Endometrial microvascular endothelial cells (primary cell): ENCODE results near the gene ITSN1. TPM values are rescaled to one million over a fixed set of nuclear protein-coding genes. Genes with fewer than 3 reads are reported as not detected.
"Not testable (repeated sequence)": the region's sequence is repeated elsewhere in the genome, so short reads cannot be mapped to it uniquely, and the experiment has no call there.

Experiments used
- in situ Hi-C: cut with HindIII; loops from 2 replicates; pipeline ENCODE4 v1.10.0; 2017; ENCODE audit warnings: low sequenced_read_pairs, low pct_unique_long_range_greater_than_20kb; ENCODE audit errors: inconsistent ontology term
- total RNA-seq: library from RNA; depleted of rRNA; stranded (reverse); fragments of >200 nt; gene quantifications from one replicate; pipeline ENCODE4 v1.2.3, GENCODE V29; 2015; ENCODE audit errors: inconsistent ontology term

The ITSN1 gene
- total RNA-seq, 1 donor from 2014 or later, result 54.2 TPM

- in situ Hi-C loops, result no loop called here
Observed at GRCh38 chr21:33861125-33861524, 218.8 kb downstream of the ITSN1 start.

DNA sequence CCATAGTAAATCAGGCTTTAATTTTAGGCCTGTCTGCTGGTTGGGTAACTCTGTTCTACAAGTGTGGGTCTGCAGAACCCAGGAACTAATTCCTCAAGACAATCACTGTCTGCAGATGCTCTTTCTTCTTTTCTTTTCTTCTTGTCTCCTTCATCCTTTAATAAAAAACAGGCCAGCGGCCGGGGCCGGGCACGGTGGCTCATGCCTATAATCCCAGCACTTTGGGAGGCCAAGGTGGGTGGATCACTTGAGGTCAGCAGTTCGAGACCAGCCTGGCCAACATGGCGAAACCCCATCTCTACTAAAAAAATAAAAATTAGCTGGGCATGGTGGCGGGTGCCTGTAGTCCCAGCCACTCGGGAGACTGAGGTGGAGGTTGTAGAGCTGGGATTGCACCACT lies 220.9 kb downstream of the ITSN1 start:
- in situ Hi-C loops, result not testable (repeated sequence)

- in situ Hi-C loops, result no loop called here
Observed at GRCh38 chr21:33864150-33864549, 221.8 kb downstream of the ITSN1 start.

DNA sequence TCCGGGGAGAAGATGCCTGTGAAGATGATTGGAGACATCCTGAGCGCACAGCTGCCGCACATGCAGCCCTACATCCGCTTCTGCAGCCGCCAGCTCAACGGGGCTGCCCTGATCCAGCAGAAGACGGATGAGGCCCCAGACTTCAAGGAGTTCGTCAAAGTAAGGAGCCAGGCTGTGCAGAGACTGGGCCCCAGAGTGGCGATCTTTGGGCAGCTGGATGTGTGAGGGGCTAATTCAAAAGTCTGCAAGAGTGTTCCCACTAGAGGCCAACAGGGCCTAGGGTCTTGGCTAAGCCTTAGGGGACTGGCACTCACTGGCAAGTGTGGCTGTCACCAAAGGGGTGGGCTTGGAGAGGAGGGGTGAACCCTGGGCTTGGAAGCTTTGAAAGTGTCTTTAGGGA lies 222.9 kb downstream of the ITSN1 start:
- in situ Hi-C loops, result no loop called here

GRCh38 chr21:33865996-33866575 lies 223.8 kb downstream of the ITSN1 start:
- in situ Hi-C loops, result no loop called here

GRCh38 chr21:33866826-33867225 lies 224.5 kb downstream of the ITSN1 start:
- in situ Hi-C loops, result no loop called here

GRCh38 chr21:33867868-33868267 lies 225.6 kb downstream of the ITSN1 start:
- in situ Hi-C loops, result not testable (repeated sequence)

- in situ Hi-C loops, result no loop called here
Observed at GRCh38 chr21:33869873-33870272, 227.6 kb downstream of the ITSN1 start.

DNA sequence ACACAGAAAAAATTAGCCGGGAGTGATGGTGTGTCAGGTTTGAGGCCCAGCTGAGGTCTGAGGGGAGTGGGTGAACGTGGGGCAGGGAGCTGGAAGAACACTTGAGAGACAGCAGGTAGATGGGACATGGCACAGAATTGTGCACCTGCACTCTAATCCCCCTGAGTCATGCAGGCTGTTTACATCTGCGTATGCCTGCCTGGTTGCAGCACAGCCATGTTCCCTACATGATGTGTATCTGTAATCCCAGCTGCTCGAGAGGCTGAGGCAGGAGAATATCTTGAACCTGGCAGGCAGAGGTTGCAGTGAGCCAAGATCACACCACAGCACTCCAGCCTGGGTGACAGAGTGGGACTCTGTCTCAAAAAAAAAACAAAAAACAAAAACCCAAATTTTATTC lies 228.5 kb downstream of the ITSN1 start:
- in situ Hi-C loops, result no loop called here

- in situ Hi-C loops, result no loop called here
Observed at GRCh38 chr21:33871171-33871570, 228.9 kb downstream of the ITSN1 start.

GRCh38 chr21:33872881-33873515 lies 230.7 kb downstream of the ITSN1 start:
- in situ Hi-C loops, result no loop called here

- in situ Hi-C loops, result no loop called here
Observed at GRCh38 chr21:33874161-33874560, 231.9 kb downstream of the ITSN1 start.

DNA sequence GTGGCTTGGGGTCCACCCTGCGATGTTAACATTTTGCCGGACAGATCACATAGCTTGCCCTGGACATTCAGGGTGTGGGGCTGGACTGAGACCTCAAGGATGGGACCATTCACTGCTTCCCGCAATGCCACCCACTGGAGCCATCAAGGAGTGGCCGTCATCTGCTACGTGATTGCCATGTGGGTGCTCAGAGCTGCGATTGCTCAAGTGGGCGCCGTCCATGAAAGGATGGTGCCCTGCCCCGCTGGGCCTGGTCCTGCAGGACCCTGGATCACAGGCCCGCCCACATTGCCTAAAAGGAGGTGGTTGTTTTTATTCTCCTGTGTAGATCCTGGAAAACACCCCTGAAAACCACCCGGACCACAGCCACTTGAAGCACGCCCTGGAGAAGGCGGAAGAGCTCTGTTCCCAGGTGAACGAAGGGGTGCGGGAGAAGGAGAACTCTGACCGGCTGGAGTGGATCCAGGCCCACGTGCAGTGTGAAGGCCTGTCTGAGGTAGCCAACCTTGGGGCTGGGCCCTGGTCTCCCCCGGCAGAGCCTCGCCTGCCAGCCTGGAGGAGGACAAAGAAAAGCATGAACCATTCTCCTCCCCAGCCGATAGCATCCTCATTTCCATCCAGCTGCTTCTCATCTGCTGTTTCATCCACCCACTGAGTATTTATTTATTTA lies 232.9 kb downstream of the ITSN1 start:
- in situ Hi-C loops, result no loop called here

DNA sequence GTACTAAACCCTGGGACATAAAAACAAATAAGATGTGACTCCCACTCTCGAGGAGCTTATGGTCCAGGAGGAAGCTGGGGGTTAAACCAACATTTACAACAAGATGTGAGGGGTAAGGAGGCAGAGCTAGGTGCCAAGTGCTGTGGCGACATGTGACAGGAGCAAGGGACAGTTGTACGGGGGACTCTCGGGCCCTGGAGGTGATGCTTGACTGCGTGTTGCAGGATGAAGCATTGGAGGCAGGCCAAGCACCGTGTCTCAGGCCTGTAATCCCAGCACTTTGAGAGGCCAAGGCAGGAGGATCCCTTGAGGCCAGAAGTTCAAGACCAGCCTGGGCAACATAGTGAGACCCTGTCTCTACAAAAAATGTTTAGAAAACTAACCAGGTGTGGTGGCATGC lies 236.5 kb downstream of the ITSN1 start:
- in situ Hi-C loops, result no loop called here

GRCh38 chr21:33880626-33881025 lies 238.3 kb downstream of the ITSN1 start:
- in situ Hi-C loops, result no loop called here

DNA sequence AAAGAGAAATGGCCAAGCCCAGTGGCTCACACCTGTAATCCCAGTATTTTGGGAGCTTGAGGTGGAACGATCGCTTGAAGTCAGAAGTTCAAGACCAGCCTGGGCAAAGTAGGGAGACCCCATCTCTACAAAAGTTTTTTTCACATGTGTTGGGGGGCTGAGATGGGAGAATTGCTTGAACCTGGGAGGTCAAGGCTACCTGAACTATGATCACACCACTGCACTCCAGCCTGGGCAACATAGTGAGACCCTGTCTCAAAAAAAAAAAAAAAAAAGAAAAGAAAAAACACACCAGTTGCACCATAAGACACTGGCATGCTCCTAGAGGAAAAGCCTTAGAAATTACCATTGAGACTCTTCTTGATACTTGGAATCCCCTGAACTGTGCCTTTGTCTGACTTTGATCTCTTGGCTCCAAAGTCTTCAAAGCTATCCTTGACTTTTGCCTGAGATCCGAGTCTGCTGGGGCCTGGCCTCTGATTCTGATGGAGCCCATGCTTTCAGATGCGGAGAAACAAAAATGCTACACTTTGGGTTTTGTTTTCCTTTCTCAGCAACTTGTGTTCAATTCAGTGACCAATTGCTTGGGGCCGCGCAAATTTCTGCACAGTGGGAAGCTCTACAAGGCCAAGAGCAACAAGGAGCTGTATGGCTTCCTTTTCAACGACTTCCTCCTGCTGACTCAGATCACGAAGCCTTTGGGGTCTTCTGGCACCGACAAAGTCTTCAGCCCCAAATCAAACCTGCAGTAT lies 239.6 kb downstream of the ITSN1 start:
- in situ Hi-C loops, result no loop called here

- in situ Hi-C loops, result no loop called here
Observed at GRCh38 chr21:33883118-33883517, 240.8 kb downstream of the ITSN1 start.

DNA sequence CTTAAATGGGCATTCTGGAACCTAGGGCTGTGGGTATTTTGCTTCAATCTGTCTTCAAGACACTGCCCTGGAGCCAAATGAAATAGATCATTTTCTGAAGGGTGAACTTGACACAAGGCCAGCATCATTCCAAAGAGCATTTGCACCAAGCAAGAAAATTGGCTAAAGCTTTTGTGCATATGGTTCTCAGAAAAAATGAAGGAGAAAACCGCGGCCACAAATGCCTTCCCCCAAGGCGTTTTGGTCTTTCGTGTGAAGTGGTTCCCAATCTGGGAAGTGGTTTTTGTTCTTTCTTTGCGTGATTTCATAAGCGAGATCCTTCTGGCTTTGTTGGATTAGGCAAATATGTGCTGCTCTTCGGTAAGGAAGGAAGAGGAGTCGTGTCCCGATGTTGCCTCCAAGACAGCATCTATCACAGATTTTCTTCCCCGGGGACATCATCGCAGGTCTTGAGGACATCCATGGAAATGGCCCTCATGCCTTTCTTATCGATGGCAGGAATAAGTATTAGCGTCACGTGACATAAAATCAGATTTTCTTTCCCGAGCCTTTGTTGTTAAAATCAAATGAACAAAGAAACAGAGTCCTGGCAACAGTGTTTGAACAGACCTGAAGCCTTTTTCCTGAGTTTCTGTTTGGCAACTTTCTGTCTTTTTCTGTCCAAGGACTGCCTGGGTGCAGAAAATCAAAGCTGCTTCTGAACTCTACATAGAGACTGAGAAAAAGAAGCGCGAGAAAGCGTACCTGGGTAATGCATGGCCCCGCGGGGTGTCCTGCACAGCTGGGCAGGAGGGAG lies 242.3 kb downstream of the ITSN1 start:
- in situ Hi-C loops, result no loop called here

DNA sequence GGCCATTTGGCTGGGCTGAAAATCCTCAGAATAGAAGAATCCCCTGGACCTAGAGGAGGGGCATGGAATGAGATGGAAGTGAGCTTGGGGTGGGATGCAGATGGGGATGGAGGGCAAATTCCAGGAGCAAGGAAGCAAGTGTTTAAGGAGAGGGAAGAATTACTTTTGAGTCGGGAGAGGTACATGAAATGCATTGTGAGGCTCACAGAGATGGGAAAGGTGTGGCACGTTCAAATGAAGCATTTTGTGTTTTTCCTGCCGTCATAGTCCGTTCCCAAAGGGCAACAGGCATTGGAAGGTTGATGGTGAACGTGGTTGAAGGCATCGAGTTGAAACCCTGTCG lies 242.8 kb downstream of the ITSN1 start:
- in situ Hi-C loops, result no loop called here
